ENCODE results near the gene GIMAP7.

Gene GIMAP7

DNA sequence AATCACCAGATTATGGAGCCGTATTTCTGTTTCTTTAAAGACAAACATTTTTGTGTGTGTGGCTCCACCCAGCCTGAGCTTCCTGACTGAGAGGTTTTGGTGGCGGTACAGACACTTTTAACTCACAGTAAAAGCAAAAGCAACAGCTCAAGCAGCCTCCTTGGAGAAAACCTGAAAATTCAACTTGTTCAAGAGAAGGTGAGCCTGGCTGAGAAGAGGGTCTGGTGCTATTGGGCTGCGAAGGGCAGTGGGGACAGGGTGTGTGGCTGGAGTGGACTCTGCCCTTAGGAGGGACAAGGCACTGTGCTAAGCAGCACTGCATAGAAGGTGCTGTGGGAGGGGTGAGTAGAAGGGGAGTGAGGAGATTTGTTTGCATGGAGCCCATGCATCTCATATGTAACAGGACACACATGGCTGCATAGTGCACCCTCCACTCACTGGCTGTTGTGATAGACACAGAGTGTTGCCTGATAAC is at the start of gene GIMAP7:
TSS of gene GIMAP7 (plus strand) at position 125 of the 475 bp plus-strand sequence. CDS start 5,103 bp downstream, outside the sequence.
- H3K36me3 Mint-ChIP-seq (ENCODE audit: low read depth) = no peaks in the 10 kb centered on the region
- H3K27me3 Mint-ChIP-seq (ENCODE audit: low read depth) = peaks cover 8% of the 10 kb centered on the region
- H3K4me1 Mint-ChIP-seq = no peaks in the 10 kb centered on the region
- no peak within 1 kb of the TSS for H3K27ac Mint-ChIP-seq
- H3K4me3 Mint-ChIP-seq = no peak within 1 kb of the TSS
- peaks cover 5% of the 10 kb centered on the region for H3K9me3 Mint-ChIP-seq
- TF ChIP-seq, protein P1, sequence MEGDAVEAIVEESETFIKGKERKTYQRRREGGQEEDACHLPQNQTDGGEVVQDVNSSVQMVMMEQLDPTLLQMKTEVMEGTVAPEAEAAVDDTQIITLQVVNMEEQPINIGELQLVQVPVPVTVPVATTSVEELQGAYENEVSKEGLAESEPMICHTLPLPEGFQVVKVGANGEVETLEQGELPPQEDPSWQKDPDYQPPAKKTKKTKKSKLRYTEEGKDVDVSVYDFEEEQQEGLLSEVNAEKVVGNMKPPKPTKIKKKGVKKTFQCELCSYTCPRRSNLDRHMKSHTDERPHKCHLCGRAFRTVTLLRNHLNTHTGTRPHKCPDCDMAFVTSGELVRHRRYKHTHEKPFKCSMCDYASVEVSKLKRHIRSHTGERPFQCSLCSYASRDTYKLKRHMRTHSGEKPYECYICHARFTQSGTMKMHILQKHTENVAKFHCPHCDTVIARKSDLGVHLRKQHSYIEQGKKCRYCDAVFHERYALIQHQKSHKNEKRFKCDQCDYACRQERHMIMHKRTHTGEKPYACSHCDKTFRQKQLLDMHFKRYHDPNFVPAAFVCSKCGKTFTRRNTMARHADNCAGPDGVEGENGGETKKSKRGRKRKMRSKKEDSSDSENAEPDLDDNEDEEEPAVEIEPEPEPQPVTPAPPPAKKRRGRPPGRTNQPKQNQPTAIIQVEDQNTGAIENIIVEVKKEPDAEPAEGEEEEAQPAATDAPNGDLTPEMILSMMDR (IDR thresholded peaks at IDR 0.05; ENCODE audit: unreplicated experiment in 3 of 3) = no peak

DNA sequence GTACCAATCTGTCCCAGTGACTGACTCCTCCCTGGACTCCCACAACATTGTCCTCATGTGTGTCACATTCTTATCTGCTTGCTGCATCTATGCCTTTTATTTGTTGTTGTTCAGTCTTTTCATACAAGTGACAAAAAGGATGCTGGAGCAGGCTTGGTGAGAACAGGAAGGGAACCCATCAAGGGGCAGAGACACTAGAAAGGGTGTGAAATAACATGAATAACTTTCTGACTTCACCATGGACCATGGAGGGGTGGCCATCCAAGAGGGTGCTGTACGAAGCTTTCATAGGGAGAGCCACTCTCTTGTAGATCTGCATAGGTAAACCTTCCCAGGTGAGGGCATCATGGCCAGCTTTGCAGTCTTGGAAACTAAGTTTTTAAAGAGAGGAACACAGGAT is 49.7 kb upstream of the GIMAP7 start:
- H3K4me1 Mint-ChIP-seq = no peaks in the 10 kb centered on the region
- H3K9me3 Mint-ChIP-seq = peaks cover 23% of the 10 kb centered on the region
- TF ChIP-seq, protein P1 (IDR thresholded peaks at IDR 0.05; ENCODE audit: unreplicated experiment in 3 of 3) = no peak
- H3K27ac Mint-ChIP-seq = no peak overlapping the region
- H3K36me3 Mint-ChIP-seq (ENCODE audit: low read depth) = no peaks in the 10 kb centered on the region
- H3K4me3 Mint-ChIP-seq = no peak overlapping the region
- peaks cover 7% of the 10 kb centered on the region for H3K27me3 Mint-ChIP-seq (ENCODE audit: low read depth)

DNA sequence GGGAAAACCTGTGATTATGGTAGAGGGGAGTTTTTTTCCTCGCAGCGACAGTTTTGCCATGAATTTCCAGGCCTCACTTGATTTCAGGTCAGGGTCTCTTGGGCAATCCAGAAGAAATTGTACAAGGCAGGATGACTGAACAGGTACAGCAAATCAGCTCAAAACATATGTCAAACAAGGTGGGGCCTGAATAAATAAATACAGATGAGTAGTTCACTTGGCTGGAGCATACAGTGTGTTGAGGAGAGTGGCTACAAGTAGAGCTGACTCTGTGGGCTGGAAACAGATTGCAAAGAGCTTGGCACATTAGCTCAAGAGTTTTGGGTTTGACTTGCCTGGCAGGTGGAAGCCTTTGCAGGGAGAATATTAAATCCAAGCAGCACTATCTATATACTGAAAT is 49.3 kb upstream of the GIMAP7 start:
- no peak overlapping the region for H3K4me3 Mint-ChIP-seq
- no peaks in the 10 kb centered on the region for H3K4me1 Mint-ChIP-seq

DNA sequence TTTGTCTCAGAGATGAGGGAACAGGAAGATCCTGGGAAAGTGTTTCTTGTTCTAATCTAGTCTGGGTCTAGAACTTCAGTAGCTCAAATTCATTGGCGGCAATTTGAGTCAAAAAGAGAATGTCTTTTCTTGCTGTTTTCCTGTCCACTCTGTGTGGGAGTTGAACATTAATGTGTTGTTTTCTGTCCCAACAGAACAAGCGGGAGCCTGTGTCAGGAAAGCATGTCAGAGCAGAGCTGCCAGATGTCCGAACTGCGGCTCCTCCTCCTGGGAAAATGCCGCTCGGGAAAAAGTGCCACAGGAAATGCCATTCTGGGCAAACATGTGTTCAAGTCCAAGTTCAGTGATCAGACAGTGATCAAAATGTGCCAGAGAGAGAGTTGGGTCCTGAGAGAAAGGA is 48.2 kb upstream of the GIMAP7 start:
- Mint-ChIP-seq H3K27ac (no peak overlapping the region), H3K9me3 (peaks cover 17% of the 10 kb centered on the region), H3K4me3 (no peak overlapping the region), H3K4me1 (no peaks in the 10 kb centered on the region), H3K27me3 (ENCODE audit: low read depth) (peaks cover 7% of the 10 kb centered on the region), H3K36me3 (ENCODE audit: low read depth) (no peaks in the 10 kb centered on the region)
- TF ChIP-seq, protein P1 (IDR thresholded peaks at IDR 0.05; ENCODE audit: unreplicated experiment in 3 of 3) = no peak

More for the DNA sequence above, 49.3 kb upstream of the GIMAP7 start:
- TF ChIP-seq, protein P1 (IDR thresholded peaks at IDR 0.05; ENCODE audit: unreplicated experiment in 3 of 3) = no peak
- Mint-ChIP-seq H3K27me3 (ENCODE audit: low read depth) (peaks cover 7% of the 10 kb centered on the region), H3K27ac (no peak overlapping the region), H3K9me3 (peaks cover 21% of the 10 kb centered on the region), H3K36me3 (ENCODE audit: low read depth) (no peaks in the 10 kb centered on the region)

DNA sequence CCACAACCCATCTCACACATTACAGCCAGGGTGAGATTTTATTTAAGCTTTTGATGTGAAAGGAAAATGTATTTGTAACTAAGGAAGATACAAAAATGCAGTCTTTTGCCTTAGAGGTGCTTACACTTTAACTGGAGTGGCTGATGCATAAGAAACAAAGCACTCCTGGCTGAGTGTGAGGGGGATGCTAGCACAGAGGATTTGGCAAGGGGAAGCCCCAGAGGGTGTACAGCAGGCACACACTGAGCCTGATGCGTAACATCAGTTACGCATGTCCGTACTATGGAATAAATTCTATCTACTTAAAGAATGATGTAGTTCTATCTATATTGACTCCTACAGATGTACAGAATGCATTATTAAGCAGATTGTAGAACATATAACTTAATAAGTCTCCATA is 46.4 kb upstream of the GIMAP7 start:
- no peaks in the 10 kb centered on the region for H3K36me3 Mint-ChIP-seq (ENCODE audit: low read depth)
- no peaks in the 10 kb centered on the region for H3K4me1 Mint-ChIP-seq
- no peak overlapping the region for H3K4me3 Mint-ChIP-seq
- TF ChIP-seq, protein P1 (IDR thresholded peaks at IDR 0.05; ENCODE audit: unreplicated experiment in 3 of 3) = no peak
- H3K27ac Mint-ChIP-seq = no peak overlapping the region
- H3K27me3 Mint-ChIP-seq (ENCODE audit: low read depth) = peaks cover 10% of the 10 kb centered on the region
- H3K9me3 Mint-ChIP-seq = peaks cover 3% of the 10 kb centered on the region

DNA sequence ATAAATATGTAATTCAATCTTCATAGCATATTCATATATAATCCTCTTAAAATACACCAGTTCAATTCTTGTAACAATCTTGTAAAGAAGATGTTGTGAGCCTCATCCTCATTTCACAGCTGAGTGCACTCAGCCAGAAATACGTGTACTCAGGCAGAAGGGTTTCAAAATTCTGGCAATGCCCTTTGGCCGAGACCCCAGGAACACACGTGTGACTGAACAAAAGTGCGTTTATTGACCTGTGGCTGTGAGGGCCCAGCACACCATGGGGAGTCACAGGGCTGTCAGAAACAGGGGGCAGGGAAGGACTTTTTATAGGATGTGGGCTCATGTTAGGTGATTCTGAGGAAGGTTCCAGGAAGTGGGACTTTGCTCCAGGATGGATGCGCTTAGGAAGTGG is 42.8 kb upstream of the GIMAP7 start:
- H3K4me3 Mint-ChIP-seq = no peak overlapping the region
- H3K27me3 Mint-ChIP-seq (ENCODE audit: low read depth) = peaks cover 4% of the 10 kb centered on the region
- TF ChIP-seq, protein P1 (IDR thresholded peaks at IDR 0.05; ENCODE audit: unreplicated experiment in 3 of 3) = no peak
- H3K36me3 Mint-ChIP-seq (ENCODE audit: low read depth) = no peaks in the 10 kb centered on the region
- H3K4me1 Mint-ChIP-seq = no peaks in the 10 kb centered on the region
- H3K27ac Mint-ChIP-seq = no peak overlapping the region
- no peaks in the 10 kb centered on the region for H3K9me3 Mint-ChIP-seq
